ENCODE results near the gene VASN.

Gene VASN

DNA sequence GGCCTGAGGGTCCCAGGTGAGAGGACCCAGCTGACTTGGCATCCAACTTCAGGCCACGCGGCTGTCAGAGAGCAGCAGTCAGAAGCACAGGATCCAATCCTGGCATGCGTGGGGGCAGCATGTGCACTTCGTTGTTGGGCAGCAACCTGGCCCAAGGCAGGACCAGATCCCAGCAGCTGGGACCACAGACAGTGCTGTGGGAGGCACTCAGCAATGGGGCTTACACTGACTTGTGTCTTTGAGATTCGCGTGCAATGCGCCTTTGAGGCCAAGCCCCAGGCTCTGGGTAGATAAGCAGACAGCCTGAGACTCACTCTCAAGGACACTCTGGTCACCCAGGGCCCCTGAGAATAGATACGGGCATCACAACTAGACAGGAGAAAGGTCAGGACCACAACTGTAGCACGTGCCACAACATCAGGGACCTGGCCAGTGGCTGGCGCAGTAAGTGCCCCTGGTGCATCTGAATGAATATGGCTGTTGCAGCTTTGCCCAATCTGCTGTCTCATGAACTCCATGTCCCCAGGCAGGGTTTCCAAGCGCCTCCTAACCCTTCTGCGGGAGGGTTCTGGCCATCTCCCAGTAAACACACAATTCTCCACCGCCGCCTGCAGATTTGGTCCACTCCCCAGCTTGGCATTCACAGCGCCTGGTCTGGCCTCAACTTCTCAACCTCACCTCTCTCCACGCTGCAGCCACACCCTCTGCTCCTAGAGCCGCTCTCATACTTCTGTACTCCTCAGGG, 23.7 kb upstream of the VASN start:
- Histone ChIP-seq H3K9me3 (ENCODE audit: control insufficient read depth, insufficient read depth, low read length) (peaks cover 7% of the 10 kb centered on the region; the same call in 1 of the 2 replicates), H4K20me1 (ENCODE audit: control insufficient read depth, insufficient read depth, low read depth, low read length) (no peaks in the 10 kb centered on the region), H3K4me3 (ENCODE audit: low read length) (no peak overlapping the region), H3K4me1 (ENCODE audit: control insufficient read depth, low read length) (peaks cover 15% of the 10 kb centered on the region), H3K27me3 (ENCODE audit: control insufficient read depth, low read length) (no peaks in the 10 kb centered on the region), H3K9me2 (replicated peaks; ENCODE audit: control insufficient read depth, low read length) (no peaks in the 10 kb centered on the region), H3K27ac (ENCODE audit: low read depth, low read length) (no peak overlapping the region), H3K79me2 (ENCODE audit: control insufficient read depth, low read length) (peaks cover 82% of the 10 kb centered on the region), H3F3A (ENCODE audit: control insufficient read depth, insufficient read depth) (peaks cover 11% of the 10 kb centered on the region), H3K4me2 (ENCODE audit: low read length) (no peak overlapping the region), H3K36me3 (ENCODE audit: control insufficient read depth, low read length) (peaks cover 57% of the 10 kb centered on the region)
- TF ChIP-seq EZH2phosphoT487 (IDR thresholded peaks at IDR 0.05; ENCODE audit: borderline replicate concordance, low read length): no peak
- TF ChIP-seq, protein P1, sequence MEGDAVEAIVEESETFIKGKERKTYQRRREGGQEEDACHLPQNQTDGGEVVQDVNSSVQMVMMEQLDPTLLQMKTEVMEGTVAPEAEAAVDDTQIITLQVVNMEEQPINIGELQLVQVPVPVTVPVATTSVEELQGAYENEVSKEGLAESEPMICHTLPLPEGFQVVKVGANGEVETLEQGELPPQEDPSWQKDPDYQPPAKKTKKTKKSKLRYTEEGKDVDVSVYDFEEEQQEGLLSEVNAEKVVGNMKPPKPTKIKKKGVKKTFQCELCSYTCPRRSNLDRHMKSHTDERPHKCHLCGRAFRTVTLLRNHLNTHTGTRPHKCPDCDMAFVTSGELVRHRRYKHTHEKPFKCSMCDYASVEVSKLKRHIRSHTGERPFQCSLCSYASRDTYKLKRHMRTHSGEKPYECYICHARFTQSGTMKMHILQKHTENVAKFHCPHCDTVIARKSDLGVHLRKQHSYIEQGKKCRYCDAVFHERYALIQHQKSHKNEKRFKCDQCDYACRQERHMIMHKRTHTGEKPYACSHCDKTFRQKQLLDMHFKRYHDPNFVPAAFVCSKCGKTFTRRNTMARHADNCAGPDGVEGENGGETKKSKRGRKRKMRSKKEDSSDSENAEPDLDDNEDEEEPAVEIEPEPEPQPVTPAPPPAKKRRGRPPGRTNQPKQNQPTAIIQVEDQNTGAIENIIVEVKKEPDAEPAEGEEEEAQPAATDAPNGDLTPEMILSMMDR (IDR thresholded peaks at IDR 0.05; ENCODE audit: low read depth, low read length, poor library complexity, severe bottlenecking): no peak

DNA sequence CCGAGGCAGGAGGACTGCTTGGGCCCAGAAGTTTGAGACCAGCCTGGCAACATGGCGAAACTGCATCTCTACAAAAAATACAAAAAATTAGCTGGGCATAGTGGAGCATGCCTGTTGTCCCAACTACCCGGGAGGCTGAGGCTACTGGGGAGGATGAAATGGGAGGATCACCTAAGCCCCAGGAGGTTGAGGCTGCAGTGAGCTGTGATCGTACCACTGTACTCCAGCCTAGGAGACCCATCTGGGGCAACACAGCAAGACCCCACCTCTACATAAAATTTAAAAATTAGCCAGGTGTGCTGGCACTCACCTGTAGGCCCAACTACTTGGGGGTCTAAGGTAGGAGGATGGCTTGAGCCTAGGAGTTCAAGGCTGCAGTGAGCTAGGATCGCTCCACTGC, 22.3 kb upstream of the VASN start:
- H3K9me2 ChIP-seq (replicated peaks; ENCODE audit: control insufficient read depth, low read length): no peaks in the 10 kb centered on the region
- peak overlapping the region; percentile 100; the same call in 1 of the 2 replicates for H3K4me3 ChIP-seq (ENCODE audit: low read length)
- H3K4me1 ChIP-seq (ENCODE audit: control insufficient read depth, low read length): peaks cover 15% of the 10 kb centered on the region
- H3K36me3 ChIP-seq (ENCODE audit: control insufficient read depth, low read length): peaks cover 47% of the 10 kb centered on the region
- H4K20me1 ChIP-seq (ENCODE audit: control insufficient read depth, insufficient read depth, low read depth, low read length): no peaks in the 10 kb centered on the region
- H3K27ac ChIP-seq (ENCODE audit: low read depth, low read length): no peak overlapping the region
- H3K4me2 ChIP-seq (ENCODE audit: low read length): peak overlapping the region; percentile 92
- no peaks in the 10 kb centered on the region for H3K27me3 ChIP-seq (ENCODE audit: control insufficient read depth, low read length)
- H3F3A ChIP-seq (ENCODE audit: control insufficient read depth, insufficient read depth): peaks cover 9% of the 10 kb centered on the region
- H3K9me3 ChIP-seq (ENCODE audit: control insufficient read depth, insufficient read depth, low read length): peaks cover 7% of the 10 kb centered on the region; the same call in 1 of the 2 replicates
- TF ChIP-seq EZH2phosphoT487 (IDR thresholded peaks at IDR 0.05; ENCODE audit: borderline replicate concordance, low read length): no peak
- TF ChIP-seq, protein P1 (IDR thresholded peaks at IDR 0.05; ENCODE audit: low read depth, low read length, poor library complexity, severe bottlenecking): no peak
- peaks cover 68% of the 10 kb centered on the region for H3K79me2 ChIP-seq (ENCODE audit: control insufficient read depth, low read length)

DNA sequence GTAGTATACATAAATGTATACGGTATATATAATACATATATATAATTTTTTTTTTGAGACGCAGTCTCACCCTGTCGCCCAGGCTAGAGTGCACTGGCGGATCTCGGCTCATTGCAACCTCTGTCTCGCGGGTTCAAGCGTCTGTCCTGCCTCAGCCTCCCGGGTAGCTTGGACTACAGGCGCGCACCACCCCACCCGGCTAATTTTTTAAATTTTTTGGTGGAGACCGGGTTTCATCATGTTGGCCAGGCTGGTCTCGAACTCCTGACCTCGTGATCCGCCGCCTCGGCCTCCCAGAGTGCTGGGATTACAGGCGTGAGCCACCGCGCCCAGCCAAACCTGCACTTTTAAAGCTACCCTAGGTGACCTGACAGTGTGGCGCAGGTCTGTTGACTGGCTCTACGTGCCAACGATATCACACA, 21.3 kb upstream of the VASN start:
- H3K4me3 ChIP-seq (ENCODE audit: low read length): peak overlapping the region; percentile 100
- peak overlapping the region; percentile 92 for H3K4me2 ChIP-seq (ENCODE audit: low read length)
- H3K9me3 ChIP-seq (ENCODE audit: control insufficient read depth, insufficient read depth, low read length): no peaks in the 10 kb centered on the region; the same call in 1 of the 2 replicates
- peaks cover 15% of the 10 kb centered on the region for H3K4me1 ChIP-seq (ENCODE audit: control insufficient read depth, low read length)
- peaks cover 57% of the 10 kb centered on the region for H3K79me2 ChIP-seq (ENCODE audit: control insufficient read depth, low read length)
- H4K20me1 ChIP-seq (ENCODE audit: control insufficient read depth, insufficient read depth, low read depth, low read length): no peaks in the 10 kb centered on the region
- peaks cover under 1% of the 10 kb centered on the region; the same call in 1 of the 2 replicates for H3F3A ChIP-seq (ENCODE audit: control insufficient read depth, insufficient read depth)
- no peaks in the 10 kb centered on the region for H3K9me2 ChIP-seq (replicated peaks; ENCODE audit: control insufficient read depth, low read length)
- H3K27ac ChIP-seq (ENCODE audit: low read depth, low read length): peak overlapping the region; percentile 46
- H3K27me3 ChIP-seq (ENCODE audit: control insufficient read depth, low read length): no peaks in the 10 kb centered on the region
- TF ChIP-seq EZH2phosphoT487 (IDR thresholded peaks at IDR 0.05; ENCODE audit: borderline replicate concordance, low read length): no peak
- TF ChIP-seq, protein P1 (IDR thresholded peaks at IDR 0.05; ENCODE audit: low read depth, low read length, poor library complexity, severe bottlenecking): no peak
- peaks cover 40% of the 10 kb centered on the region for H3K36me3 ChIP-seq (ENCODE audit: control insufficient read depth, low read length)

Measured in DOHH2 (cell line).